ENCODE measurements around the gene SDK1.
A peak's percentile ranks its signal among the peaks of the same experiment; 100 is the strongest.

SDK1 gene

DNA sequence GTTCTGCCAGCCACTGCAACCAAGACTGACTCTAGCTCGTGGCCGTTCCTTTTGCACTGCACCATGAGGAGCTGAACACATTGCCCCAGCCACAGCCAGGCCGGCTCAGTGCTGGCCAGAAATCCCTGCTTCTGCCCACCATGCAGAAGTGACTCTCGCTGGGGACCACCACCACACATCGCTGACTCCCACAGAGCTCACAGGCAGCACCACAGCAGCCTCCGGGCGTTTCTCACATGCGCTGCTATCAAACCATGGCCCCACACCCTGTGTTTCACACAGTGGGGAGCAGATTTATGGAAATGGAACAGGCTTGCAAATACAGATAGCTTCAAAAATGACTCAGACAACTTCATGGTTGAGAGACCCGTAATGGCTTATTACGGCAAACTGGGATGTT lies 15.4 kb upstream of the SDK1 start:
- no peak for DNase-seq

DNA sequence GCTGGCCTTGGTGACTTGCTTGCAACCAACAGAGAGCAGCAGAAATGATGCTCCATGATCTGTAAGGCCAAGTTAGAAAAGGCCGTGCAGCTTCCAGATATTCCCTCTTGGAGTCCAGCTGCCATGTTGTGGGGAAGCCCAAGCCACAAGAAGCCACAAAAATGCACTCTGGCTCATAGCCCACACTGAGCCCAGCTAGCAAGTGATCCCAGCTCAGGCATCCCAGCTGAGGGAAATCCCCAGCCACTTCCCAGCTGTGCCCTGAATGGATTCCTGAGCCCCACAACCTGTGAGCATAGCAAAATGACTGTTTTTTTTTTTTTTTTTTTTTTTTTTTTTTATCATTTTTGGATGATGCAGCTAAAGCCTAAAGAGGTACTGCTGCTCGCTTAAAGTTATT lies 11.1 kb upstream of the SDK1 start:
- no peak for DNase-seq

DNA sequence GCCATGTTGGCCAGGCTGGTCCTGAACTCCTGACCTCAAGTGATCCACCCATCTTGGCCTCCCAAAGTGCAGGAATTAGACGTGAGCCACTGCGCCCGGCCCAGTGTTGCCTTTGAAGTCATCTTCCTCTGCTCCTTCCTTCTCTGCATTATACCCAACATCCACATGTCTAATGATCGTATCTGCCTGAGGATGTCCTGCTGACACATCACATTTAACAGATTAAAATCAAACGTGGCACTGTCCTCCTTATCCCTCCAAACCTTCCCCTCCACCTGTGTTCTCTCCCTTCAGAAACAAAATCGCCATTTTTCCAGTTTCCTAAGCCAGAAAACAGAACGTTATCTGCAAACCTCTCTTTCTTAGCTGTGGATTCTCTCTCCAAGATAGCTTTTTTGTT lies 8.4 kb upstream of the SDK1 start:
- DNase-seq = no peak

DNA sequence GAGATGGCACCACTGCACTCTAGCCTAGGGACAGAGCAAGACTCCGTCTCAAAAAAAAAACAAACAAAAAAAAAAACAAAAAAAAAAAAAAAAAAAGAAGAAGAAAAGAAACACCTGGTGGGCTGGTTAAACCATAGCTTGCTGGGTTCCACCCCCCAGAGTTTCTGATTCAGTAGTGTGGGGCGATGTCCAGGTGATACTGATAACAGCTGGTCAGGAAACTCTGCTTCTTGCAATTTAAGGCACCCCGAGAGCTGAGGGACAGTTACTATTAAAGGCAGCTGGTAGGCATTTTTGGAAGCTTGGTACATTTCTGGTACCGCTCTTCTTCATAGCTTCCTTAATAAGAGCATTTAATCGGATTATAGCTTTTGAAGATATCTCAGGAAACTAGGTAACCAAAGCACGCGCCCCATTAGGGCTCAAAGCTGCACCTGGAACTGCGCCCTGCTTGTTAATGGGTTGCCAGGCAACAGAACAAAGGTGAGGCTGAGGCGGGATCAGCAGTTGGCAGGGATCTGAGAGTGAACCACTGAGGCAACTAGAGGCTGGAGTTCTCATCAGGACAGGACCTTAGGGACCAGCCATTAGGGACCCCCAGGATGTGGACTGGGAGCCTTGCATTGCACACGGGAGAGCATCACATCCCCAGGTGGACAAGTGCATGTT lies 6.5 kb upstream of the SDK1 start:
- DNase-seq = no peak

DNA sequence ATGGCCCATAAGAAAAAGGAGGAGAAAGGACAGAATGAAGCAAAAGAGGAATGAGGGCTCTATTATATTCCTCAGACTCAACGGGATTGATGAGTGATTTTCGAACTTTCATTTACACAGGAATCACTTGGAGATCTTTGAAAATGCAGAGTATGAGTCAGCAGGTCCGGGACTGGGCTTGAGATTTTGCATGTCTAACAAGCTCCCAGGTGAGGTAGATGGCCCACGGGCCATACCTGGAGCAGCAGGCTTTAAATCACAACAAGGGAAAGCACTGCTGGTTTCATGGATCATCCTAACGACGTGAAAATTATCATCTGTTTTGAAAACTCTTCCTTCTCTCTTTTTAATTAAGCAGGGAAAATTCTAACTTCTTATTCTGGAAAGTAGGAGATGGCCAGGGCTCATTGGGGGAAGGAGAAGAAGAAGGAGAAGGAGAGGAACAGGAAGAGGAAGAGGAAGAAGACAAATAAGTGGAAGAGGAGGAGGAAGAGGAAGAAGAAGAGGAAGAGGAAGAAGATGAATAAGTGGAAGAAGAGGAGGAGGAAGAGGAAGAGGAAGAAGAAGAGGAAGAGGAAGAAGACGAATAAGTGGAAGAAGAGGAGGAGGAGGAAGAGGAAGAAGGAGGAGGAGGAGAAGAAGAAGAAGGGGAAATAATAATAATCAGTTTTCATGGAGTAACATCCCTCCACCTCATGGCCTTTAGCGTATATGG lies 3.8 kb upstream of the SDK1 start:
- DNase-seq = no peak

DNA sequence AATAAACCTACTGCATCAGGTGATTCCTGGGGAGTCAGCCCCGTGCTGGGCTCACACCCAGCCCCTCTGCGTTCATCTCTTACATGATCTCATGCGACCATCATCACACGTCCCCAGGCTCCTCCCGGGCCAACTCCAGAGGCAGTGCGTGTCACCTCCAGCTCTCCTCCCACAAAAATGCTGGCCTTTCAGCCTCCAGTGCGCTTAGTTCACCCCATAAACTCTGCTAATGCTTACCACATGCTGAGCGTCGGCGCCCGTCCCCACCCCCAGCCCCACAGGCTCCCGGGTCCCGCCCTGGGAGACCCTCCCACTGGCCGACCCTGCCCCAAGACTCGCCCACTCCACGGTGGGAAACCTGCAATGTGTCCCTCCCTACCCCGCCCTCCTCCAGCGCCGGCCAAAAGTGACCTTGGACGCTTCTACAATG lies 816 bp upstream of the SDK1 start:
- peak; percentile 67 for DNase-seq

DNA sequence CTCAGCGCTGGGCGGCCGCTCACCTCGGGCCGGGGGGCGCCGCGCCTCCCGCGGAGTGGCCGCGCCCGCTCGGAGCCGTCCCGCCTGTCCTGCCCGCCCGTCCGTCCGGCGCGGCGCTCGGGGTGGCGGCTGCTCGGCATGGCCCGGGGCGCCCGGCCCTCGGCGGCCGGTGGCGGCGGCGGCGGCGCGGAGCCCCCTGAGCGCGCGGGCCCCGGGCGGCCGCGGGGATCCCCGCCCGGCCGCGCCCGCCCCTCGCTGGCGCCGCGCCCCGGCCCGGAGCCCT lies 338 bp downstream of the SDK1 start:
- DNase-seq = no peak

DNA sequence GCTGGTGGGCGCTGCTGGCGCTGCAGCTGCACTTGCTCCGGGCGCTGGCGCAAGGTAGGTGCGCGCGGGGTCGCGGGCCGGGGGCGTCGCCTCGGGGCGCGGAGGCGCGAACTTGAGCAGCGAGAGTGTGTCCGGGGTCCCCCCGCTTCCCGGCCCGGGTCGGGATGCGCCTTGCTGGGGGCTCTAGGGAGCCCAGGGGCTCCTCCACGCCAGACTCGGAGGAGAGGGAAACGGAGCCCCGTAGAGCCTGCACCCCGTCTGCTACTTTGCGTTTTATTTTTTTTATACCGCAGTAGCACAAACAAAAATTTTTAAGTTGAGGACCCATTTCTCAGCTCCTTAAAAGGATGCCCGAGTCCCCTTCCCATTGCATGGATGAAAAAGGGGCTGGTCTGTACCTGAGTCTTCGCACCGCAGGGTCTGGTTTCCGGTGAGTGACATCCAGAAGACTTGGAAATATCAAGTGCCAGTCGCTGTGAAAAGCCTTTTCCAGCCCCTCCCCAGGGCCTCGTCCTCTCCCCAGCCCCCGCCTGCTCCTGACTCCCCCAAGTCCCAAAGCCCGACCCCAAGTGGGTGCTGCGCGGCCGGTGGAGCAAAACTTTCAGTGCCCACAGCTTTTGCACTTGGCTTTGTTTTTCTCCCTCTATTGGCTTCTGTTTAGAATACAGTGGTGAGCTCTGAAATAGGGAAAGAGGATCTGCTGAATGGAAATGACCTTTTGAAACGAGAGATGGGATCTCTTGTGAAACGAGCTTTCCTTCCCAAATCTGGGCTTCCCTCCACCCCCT lies 973 bp downstream of the SDK1 start:
- peak; percentile 73 for DNase-seq

DNA sequence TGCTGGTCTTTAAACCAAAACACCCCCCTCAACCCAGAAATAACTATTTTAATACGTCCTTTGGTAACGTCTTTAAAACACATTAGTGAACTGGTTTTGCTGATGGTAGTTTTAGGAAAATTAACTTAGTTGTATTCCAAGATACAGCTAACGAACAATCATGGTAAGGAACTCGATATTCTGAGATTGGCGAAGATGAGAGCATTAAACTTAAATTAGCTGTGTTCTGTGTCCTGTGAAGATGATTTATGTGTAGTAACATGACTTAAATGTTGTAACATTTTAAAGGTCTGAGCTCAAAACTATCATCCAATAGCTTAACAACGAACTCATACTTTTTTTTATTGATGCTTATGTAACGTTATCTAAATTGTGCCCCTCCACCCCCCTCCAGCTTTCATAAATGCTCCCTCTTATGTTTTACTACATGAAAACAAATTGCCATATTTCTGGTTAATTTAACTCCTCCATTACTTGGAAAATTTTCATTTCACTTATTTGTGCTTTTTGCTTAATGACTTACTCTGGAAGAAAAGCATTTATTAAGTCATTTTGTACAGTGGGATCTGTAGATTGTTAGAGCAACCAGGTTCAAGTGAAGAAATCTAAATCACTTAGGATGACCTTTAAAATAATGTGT lies 1.7 kb downstream of the SDK1 start:
- DNase-seq = no peak

DNA sequence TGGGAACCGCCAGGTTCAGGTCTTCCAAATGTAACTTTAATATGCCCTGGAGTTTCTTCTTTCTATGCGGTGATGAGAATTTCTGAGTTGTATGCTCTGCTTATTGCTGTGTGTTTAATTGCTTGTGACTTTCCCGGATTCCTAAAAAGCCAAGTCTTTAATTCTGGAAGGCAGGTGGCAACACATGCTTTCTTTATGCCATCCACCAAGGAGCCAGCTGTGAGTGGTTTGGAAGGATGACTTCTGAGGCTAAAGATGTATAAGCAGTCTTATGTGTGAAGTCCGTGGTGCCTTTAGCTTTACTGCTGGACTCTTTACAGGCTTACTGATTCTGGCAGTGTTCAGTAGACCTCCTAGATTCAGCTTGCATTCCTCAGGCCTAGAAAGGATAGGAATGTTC lies 3.1 kb downstream of the SDK1 start:
- no peak for DNase-seq

DNA sequence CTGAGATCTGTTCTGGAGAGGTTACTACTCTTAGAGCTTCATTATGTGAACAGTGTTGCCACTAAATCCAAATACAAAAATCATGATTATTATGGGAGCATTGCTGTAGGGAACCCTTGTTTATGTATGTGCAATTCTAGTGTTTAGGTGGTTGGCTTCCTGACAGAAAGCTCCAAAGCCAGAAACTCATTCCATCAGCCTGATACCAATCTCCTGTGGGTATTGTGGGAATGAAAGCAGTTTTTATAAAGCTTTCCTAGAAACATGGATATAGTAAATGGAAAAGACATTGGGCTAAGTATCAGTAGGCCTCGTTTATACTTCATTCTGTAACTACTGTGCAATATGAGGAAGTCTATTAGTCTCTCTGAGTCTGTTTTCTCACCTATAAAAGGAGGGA lies 6.4 kb downstream of the SDK1 start:
- DNase-seq = no peak

DNA sequence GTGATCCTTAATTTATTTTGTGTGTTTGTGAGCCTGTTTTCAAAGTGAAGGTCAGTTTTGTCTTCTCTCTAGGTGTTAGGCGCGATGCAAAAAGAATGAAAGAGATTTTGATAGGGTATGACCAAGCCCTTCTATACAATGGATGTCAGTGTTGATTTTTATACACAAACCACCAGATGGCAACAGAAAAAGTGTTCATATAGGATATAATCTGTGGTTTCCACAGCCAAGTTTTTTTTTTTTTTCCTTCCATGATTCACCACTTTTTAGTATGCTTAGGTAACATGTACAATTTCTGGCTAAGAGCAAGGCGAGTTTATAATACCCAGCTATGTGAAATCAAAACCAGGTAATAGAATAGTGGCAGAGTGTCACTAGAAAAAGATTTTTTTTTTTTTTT lies 8.1 kb downstream of the SDK1 start:
- DNase-seq = no peak

DNA sequence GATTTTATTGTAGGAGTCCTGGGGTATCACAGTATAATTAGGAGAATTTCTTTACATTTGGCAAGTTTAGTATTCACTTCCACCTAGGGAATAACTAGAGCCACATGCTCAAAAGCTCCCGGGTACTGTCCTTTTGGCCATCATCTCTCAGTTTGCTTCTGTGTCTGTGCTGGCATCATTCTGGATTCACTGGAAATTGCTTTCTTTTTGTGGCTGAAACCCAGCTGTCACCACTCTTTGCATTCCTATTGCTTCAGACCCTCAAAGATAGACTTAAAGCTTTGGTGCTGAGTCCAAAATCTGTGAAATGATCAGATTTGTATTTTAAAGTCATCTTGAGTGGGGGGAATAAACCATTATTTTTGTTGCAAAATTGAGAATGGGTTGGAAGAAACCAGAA lies 8.9 kb downstream of the SDK1 start:
- no peak for DNase-seq

DNA sequence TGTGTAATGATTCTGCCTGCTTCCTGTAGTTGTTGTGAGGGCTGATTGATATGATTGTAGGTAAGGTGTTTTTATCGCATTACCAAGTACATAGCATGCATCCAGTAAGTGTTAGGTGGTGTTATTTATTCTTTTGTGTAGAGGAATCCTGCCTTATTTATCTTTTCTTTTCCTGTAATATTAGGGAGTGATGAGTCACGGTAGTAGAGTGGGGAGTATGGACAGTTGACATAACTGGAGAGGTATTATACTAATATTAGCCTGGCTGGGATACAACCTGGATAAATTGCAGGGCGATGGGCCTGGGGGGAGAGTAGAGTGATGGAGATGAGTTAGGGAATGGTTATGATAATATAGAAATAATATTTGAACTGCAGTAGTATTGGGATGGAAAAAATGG lies 9.8 kb downstream of the SDK1 start:
- DNase-seq = no peak

DNA sequence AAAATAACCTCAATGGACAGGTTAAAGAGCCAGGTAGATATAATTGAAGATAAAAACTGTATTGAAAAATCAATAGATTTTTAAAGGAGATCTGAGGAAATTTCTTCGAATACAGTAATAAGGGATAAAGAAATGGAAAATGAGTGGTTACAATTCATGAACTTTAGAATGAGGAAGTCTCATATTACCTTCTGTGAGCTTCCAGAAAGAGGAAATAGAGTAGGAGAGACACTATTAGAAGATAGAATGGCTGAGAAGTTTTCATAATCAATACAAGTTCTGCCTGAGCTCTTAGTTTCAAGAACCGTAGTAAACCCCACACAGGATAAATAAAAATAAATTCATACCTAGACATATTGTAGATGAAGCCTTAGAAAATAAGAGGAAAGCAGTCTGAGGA lies 11.5 kb downstream of the SDK1 start:
- no peak for DNase-seq

DNA sequence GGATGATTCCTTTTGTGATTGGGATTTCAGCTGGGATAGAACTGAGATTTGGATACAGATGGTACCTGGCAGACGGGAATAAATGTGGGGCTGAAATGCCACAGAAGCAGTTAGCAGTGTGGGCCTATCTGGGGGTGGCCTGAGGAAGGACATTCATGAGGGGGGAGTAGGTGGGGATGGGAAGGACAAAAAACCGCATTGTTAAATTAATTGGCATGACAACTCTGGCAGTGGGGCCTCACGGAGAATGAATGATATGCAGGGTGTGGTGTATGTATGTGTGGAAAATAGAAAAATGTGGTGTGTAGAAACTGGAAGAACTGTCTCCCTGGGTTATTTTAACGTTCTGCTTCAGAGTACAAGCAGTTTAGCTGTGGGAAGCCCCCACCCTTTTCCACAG lies 17.8 kb downstream of the SDK1 start:
- no peak for DNase-seq

DNA sequence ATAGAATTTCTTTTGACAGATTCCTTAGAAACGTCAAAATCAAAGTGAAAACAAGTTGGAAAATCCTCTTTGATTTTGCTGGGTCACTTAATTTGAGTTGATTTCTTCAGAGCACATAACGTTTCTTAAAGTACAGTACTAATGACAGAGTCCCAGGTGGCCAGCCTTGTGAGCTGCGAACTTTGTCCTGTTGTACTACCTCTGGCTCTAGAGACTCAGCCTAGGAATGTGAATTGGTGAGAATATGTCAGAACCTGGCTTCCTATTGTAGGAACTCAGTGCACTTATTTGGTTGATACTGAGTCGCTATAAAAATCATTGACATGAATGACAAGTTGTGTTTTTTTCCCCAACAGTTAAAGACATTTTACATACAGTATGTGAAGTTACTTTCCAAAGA lies 20.2 kb downstream of the SDK1 start:
- DNase-seq = no peak

DNA sequence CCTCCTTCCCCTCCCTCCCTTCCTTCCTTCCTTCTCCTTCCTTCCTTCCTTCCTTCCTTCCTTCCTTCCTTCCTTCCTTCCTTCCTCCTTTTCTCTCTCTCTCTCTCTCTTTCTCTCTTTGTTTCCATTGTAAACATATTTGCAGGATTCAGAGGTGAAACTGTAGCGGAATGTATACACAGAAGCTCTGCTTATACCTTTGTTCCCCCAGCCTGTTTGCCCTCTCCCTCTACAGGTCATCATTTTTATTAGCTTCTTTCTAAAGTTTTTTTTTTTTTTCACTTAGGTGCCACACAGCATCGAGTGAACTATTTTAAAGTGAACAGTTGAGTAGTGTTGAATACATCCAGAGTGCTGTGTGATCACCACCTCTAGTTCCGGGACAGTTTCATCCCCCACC lies 20.7 kb downstream of the SDK1 start:
- no peak for DNase-seq

DNA sequence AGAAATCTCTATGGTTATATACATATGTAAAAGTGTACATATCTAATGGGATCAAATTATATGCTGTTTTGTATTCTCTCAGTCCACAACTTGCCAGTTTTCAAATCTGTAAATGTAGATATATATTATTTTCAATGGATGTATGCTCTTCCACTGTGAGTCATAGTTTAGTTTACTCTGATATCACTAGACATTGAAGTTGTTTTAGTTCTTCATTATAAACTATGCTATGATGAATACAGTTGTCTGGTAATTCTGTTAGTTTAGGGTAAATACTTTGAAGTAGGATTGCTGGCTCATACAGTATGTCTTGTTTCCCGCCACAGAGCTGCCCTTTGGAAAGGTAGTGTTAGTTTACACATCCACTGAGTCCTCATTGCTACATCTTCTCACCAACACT lies 25.2 kb downstream of the SDK1 start:
- no peak for DNase-seq

DNA sequence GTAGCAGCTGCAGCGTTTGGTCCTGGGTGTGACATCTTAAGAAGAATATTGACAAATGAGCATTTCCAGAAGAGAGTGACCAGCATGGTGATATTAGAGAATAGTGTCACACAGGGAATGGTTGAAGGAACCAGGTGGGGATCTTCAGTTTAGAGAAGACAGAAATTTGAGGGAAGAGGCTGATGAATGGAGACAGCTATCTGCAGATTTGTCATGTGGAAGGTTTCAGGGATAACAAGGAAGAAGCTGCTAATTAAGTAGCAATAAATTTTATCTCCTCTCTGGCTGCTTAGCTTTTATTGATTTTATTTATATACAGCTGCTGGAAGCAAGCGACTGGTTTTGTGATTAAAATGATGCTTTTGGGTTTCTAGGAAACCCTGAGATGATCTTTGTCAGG lies 26.0 kb downstream of the SDK1 start:
- DNase-seq = no peak

DNA sequence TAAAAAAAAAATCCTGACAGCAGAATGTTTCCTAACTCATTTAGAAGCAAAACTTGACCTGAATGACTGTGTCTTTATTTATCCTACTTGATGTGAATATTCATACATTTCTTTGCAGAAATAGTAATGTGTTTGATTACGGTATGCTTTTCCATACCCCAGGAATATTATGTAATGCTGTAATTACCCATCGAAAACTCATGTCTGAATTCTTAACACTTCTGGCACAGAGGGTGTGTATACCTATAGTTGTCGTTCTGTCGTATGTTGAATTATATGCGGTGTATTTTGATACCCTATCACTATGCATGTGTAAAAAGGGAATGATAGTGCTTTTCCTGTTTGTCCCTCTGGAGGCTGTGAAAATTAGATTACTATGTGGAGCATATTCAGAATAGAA lies 26.6 kb downstream of the SDK1 start:
- no peak for DNase-seq

DNA sequence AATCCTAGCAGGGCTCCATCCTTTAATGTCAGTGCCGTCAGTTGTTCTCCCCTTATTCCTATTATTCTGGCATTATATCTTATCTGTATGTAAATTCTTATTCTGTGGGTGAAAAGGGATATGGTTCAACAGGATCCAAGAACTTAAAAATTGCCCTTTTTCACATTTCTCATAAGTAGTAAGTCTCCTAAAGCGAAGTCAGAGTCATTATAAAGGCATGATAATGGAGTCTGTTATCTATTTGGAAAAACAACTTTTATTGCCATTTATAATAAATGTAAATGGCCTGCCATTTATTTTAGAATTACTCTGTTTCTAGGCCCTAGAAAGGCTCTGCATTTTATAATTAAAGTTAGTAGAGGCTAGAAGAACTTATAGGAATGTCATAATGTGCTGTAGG lies 31.3 kb downstream of the SDK1 start:
- no peak for DNase-seq

DNA sequence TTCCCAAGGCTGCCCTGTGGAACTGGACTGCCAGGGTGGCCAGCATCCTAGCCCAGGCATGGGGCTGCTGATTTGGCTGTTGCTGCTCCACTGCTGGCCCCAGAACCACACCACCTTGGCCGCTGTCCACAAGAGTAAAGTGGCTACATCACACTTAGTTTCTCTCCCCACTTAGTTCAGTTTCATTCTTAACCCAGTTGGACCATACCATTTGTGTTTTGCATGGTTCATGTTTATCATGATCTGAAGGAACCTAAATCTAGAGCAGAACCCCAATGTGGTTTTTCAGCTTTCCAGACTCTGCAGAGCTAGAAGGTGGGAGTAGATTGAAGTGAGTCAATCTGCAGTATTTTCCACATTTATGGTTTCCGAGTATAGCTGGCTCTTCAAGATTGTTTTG lies 32.8 kb downstream of the SDK1 start:
- no peak for DNase-seq

DNA sequence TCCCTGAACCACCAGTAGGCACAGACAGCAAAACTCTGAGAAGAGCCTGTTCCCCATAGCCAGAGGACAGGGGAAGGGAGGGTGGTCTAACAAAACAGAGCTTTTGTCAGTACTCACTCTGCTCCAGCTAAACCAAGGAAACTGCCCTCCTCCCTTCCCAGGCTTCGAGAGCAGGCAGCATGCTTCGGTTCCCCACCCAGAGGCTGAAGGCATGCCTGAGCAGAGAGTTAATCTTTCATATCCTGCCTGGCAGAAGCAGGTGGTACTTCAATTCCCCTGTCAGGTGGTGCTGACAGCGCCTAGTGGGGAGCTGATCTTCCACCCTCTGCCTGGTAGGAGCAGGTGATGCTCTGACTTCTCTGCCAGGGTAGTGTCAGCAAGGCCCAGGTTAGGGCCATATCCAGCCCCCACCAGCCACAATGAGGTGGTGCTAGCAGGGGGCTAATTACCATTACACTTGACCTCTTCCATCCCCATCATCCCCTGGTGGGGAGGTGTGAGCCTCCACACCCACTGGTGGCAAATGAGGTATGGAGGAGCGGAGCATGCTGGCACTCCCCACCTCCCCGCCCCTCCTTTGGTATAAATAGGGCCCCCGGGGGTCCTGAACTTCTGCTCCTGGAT lies 35.1 kb downstream of the SDK1 start:
- DNase-seq = no peak

All from eye (tissue), 1 donor.